Fibroblast of lung (primary cell): ENCODE data around the gene SLC6A8. TPM values are rescaled to one million over a fixed set of nuclear protein-coding genes. Genes with fewer than 3 reads are reported as not detected.

Experiments used
- DNase-seq, 2 donors: peaks; one replicate each; pipeline versions ENCODE4 v3.0.0 to v3.0.0-alpha.2; 2010; ENCODE audit warnings: low read depth in 2 of 2
- H2AFZ ChIP-seq: 2 replicates; pipeline ENCODE4 v1.5.1; 2012; ENCODE audit warnings: low read length, control low read depth, inconsistent platforms
- H3K27ac ChIP-seq: 2 replicates; pipeline ENCODE4 v1.5.1; 2011; ENCODE audit warnings: low read length, control low read depth; ENCODE audit not compliant: insufficient read depth
- H3K27me3 ChIP-seq: 2 replicates; pipeline ENCODE4 v1.5.1; 2011; ENCODE audit warnings: mild to moderate bottlenecking, low read length; ENCODE audit not compliant: control insufficient read depth, insufficient read depth
- H3K36me3 ChIP-seq: 2 replicates; pipeline ENCODE4 v1.5.1; 2011; ENCODE audit warnings: low read length; ENCODE audit not compliant: control insufficient read depth, insufficient read depth
- H3K4me1 ChIP-seq: 2 replicates; pipeline ENCODE4 v1.5.1; 2011; ENCODE audit warnings: low read length; ENCODE audit not compliant: control insufficient read depth, insufficient read depth; ENCODE audit errors: extremely low read depth
- H3K4me2 ChIP-seq: 2 replicates; pipeline ENCODE4 v1.5.1; 2011; ENCODE audit warnings: low read length, control low read depth; ENCODE audit not compliant: insufficient read depth; ENCODE audit errors: extremely low read depth
- H3K4me3 ChIP-seq, 4 experiments: fragments of 200-600 bp in 1 of 4; sonication (generic) in 1 of 4; replicated peaks in 1 of 4; 2 replicates each; pipeline ENCODE4 v1.5.1; 2011 to 2016; ENCODE audit warnings: low read length in 4 of 4, low read depth in 3 of 4, mild to moderate bottlenecking in 3 of 4, control low read depth in 2 of 4, inconsistent platforms in 1 of 4, mixed read lengths in 1 of 4; ENCODE audit not compliant: insufficient read depth in 1 of 4; ENCODE audit errors: control extremely low read depth in 1 of 4
- H3K79me2 ChIP-seq: 2 replicates; pipeline ENCODE4 v1.5.1; 2012; ENCODE audit warnings: mild to moderate bottlenecking, low read length, inconsistent platforms; ENCODE audit not compliant: control insufficient read depth, insufficient read depth
- H3K9ac ChIP-seq: 2 replicates; pipeline ENCODE4 v1.5.1; 2011; ENCODE audit warnings: mild to moderate bottlenecking, low read length, control low read depth; ENCODE audit not compliant: insufficient read depth
- H3K9me3 ChIP-seq: 2 replicates; pipeline ENCODE4 v1.5.1; 2012; ENCODE audit warnings: low read depth, low read length; ENCODE audit not compliant: control insufficient read depth, insufficient read depth
- H4K20me1 ChIP-seq: 2 replicates; pipeline ENCODE4 v1.5.1; 2011; ENCODE audit warnings: low read length; ENCODE audit not compliant: control insufficient read depth, insufficient read depth; ENCODE audit errors: extremely low read depth
- EZH2 ChIP-seq: IDR thresholded peaks from 2 replicates; pipeline ENCODE4 v1.5.1; 2012; ENCODE audit warnings: low read length, control low read depth, mild to moderate bottlenecking; ENCODE audit errors: missing control alignments
- polyA plus RNA-seq, 2 donors: library from polyadenylated mRNA; depleted of rRNA in 1 of 2; stranded (reverse) in 1 of 2; unstranded in 1 of 2; fragments of >200 nt; gene quantifications; 2 replicates each; pipeline ENCODE4 v1.2.1, GENCODE V29; 2011 to 2012; ENCODE audit warnings: missing spikeins in 1 of 2
- total RNA-seq: library from RNA; depleted of rRNA; stranded (reverse); fragments of >200 nt; gene quantifications from 2 replicates; pipeline ENCODE4 v1.2.1, GENCODE V29; 2014
- TF ChIP-seq, protein P1 (sequence below), 2 donors: IDR thresholded peaks in 1 of 2; conservative IDR thresholded peaks in 1 of 2; 1 replicate in 1 of 2; 2 replicates in 1 of 2; pipeline ENCODE4 v1.5.1; 2011 to 2012; ENCODE audit warnings: low read length in 2 of 2, control low read depth in 1 of 2, inconsistent platforms in 1 of 2, low read depth in 1 of 2, mild to moderate bottlenecking in 1 of 2

Gene SLC6A8
- total and polyA plus RNA-seq, 2 donors (not counting 1 experiment from before 2014, with no cell fraction given): 7.7 to 11.1 TPM

DNA sequence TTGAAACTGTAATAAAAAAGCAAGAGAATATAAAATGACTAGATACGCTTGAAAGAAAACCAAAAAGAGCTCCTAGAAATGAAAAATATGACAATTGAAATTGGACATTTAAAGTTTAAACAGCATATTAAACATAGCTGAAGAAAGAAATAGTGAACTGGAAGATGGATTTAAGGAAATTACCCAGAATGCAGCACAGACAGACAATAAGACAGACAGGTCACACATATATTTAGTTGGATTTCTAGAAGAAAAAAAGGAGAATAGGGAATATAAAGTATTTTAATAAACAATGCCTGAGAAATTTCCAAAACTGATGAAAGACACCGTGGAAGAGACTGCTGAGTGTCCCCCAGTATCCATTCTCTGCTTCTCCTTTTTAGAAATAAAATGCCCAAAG lies 34.2 kb upstream of the SLC6A8 start:
- Histone ChIP-seq H3K27me3 (peaks cover 2% of the 10 kb centered on the region), H3K9me3 (no peaks in the 10 kb centered on the region), H3K4me2 (no peak overlapping the region), H3K36me3 (no peaks in the 10 kb centered on the region), H4K20me1 (no peaks in the 10 kb centered on the region), H3K27ac (no peak overlapping the region), H3K4me1 (no peaks in the 10 kb centered on the region), H3K9ac (no peak overlapping the region), H3K79me2 (no peaks in the 10 kb centered on the region), H3K4me3 (no peak overlapping the region), H2AFZ (no peak overlapping the region)
- DNase-seq: no peak
- TF ChIP-seq, protein P1, sequence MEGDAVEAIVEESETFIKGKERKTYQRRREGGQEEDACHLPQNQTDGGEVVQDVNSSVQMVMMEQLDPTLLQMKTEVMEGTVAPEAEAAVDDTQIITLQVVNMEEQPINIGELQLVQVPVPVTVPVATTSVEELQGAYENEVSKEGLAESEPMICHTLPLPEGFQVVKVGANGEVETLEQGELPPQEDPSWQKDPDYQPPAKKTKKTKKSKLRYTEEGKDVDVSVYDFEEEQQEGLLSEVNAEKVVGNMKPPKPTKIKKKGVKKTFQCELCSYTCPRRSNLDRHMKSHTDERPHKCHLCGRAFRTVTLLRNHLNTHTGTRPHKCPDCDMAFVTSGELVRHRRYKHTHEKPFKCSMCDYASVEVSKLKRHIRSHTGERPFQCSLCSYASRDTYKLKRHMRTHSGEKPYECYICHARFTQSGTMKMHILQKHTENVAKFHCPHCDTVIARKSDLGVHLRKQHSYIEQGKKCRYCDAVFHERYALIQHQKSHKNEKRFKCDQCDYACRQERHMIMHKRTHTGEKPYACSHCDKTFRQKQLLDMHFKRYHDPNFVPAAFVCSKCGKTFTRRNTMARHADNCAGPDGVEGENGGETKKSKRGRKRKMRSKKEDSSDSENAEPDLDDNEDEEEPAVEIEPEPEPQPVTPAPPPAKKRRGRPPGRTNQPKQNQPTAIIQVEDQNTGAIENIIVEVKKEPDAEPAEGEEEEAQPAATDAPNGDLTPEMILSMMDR (conservative IDR thresholded peaks at IDR 0.05 in 1 of 2, IDR thresholded peaks at IDR 0.05 in 1 of 2; ENCODE audit: low read depth in 1 of 2, low read length in 2 of 2): no peak
- TF ChIP-seq EZH2: no peak

DNA sequence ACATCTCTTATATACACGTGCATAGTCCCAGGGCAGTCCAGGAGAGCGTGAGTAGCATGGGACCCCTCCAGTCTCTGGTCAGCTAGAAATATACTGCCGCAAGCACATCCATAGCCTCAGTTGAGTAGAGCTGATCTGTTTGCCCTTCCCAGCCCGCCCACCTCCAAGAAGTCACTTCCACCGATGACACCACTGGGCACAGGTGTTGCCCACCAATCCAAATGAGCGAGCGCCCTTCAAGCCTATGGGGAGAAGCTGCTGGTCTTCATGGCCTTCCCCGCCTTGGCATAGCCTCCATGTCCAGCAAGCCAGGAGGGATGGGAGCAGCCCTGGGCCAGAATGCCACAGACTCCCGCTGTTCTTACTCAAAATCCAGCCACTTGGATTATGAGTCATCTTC lies 30.6 kb upstream of the SLC6A8 start:
- no peak for DNase-seq
- no peak overlapping the region for H3K9ac ChIP-seq
- no peak for TF ChIP-seq EZH2
- TF ChIP-seq, protein P1 (conservative IDR thresholded peaks at IDR 0.05 in 1 of 2, IDR thresholded peaks at IDR 0.05 in 1 of 2; ENCODE audit: low read depth in 1 of 2, low read length in 2 of 2): no peak
- no peaks in the 10 kb centered on the region for H3K9me3 ChIP-seq
- H3K27ac ChIP-seq: no peak overlapping the region
- H3K36me3 ChIP-seq: no peaks in the 10 kb centered on the region
- peaks cover 2% of the 10 kb centered on the region for H3K27me3 ChIP-seq
- H3K4me3 ChIP-seq: no peak overlapping the region
- H2AFZ ChIP-seq: no peak overlapping the region
- H3K4me1 ChIP-seq: no peaks in the 10 kb centered on the region
- H3K4me2 ChIP-seq: no peak overlapping the region
- no peaks in the 10 kb centered on the region for H4K20me1 ChIP-seq
- no peaks in the 10 kb centered on the region for H3K79me2 ChIP-seq

DNA sequence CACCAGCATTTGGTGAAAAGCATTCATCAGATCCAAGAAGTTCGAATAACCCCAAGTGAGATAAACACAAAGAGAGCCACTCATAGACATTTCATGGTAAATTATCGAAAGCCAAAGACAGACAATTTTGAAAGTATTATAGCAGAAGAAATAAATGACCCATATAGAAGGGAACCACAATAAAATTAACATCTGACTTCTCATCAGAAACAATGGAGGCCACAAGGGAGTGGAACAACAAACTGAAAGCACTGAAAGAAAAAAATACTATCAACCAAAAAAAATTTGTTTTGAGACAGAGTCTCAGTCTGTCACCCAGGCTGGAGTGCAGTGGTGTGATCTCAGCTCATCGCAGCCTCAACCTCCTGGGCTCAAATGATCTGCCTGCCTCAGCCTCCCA lies 28.5 kb upstream of the SLC6A8 start:
- Histone ChIP-seq H3K4me2 (no peak overlapping the region), H3K27ac (no peak overlapping the region), H3K9me3 (no peaks in the 10 kb centered on the region), H3K4me1 (no peaks in the 10 kb centered on the region), H2AFZ (no peak overlapping the region), H3K9ac (no peak overlapping the region), H3K79me2 (no peaks in the 10 kb centered on the region), H4K20me1 (no peaks in the 10 kb centered on the region), H3K4me3 (no peak overlapping the region), H3K36me3 (no peaks in the 10 kb centered on the region), H3K27me3 (no peaks in the 10 kb centered on the region)
- DNase-seq: no peak
- TF ChIP-seq, protein P1 (conservative IDR thresholded peaks at IDR 0.05 in 1 of 2, IDR thresholded peaks at IDR 0.05 in 1 of 2; ENCODE audit: low read depth in 1 of 2, low read length in 2 of 2): no peak
- TF ChIP-seq EZH2: no peak
